Prostate gland (tissue), 2 donors: Measurements from ENCODE around the gene ATP1A1. TPM values are rescaled to one million over a fixed set of nuclear protein-coding genes. Genes with fewer than 3 reads are reported as not detected.

Experiments
- DNase-seq: peaks from one replicate; pipeline ENCODE4 v3.0.0-alpha.2; 2019; ENCODE audit warnings: low spot score
- H3K27ac ChIP-seq, 2 donors: fragments of 200-600 bp; sonication (generic); 2 replicates each; pipeline ENCODE4 v1.5.1; 2017 to 2019
- H3K27me3 ChIP-seq: fragments of 200-600 bp; sonication (generic); replicated peaks from 2 replicates; pipeline ENCODE4 v1.5.1; 2019; ENCODE audit not compliant: insufficient read depth
- H3K36me3 ChIP-seq, 2 donors: fragments of 200-600 bp; sonication (generic); 1 replicate in 1 of 2; 2 replicates in 1 of 2; pipeline versions ENCODE4 v1.5.1 to v1.8.1; 2017 to 2019
- H3K4me1 ChIP-seq: fragments of 200-600 bp; sonication (generic); replicated peaks from 2 replicates; pipeline ENCODE4 v1.5.1; 2019
- H3K4me3 ChIP-seq, 2 donors: fragments of 200-600 bp; sonication (generic); 2 replicates each; pipeline ENCODE4 v1.5.1; 2017 to 2019
- H3K9me3 ChIP-seq: fragments of 200-600 bp; sonication (generic); 2 replicates; pipeline ENCODE4 v1.5.1; 2017
- CTCF ChIP-seq, 4 experiments: fragments of 200-600 bp in 2 of 4; fragments of 450-650 bp in 2 of 4; sonication (generic) in 2 of 4; IDR thresholded peaks; 1 replicate in 3 of 4; 2 replicates in 1 of 4; pipeline ENCODE4 v1.5.1; 2016 to 2019; ENCODE audit warnings: antibody characterized with exemption in 4 of 4, mild to moderate bottlenecking in 2 of 4, moderate library complexity in 2 of 4
- POLR2A ChIP-seq: fragments of 450-650 bp; IDR thresholded peaks from one replicate; pipeline ENCODE4 v1.6.1; 2016; ENCODE audit warnings: antibody characterized with exemption, mild to moderate bottlenecking
- POLR2AphosphoS5 ChIP-seq: sonication (generic); formaldehyde crosslinking; IDR thresholded peaks from one replicate; pipeline ENCODE4 v1.6.1; 2017; ENCODE audit warnings: antibody characterized with exemption
- WGBS: methylation state at CpG from one replicate; pipeline ENCODE4 v1.1.5; 2018; 5-methylcytosine and 5-hydroxymethylcytosine counted together
- intact Hi-C: fragments of 100-400 bp; cut with DNase I; formaldehyde crosslinking; loops from one replicate; pipeline ENCODE4 v1.14.2; 2022
- total RNA-seq, 2 donors: library from RNA; depleted of rRNA; stranded (reverse); fragments of >200 nt; gene quantifications; one replicate each; pipeline ENCODE4 v1.1.0, GENCODE V29; 2016

Gene ATP1A1
- total RNA-seq, 2 donors from 2014 or later, result 365 to 536 TPM

- Histone ChIP-seq H3K4me1 (no peaks in the 10 kb centered on the region), H3K4me3 (no peak overlapping the region), H3K36me3 (no peaks in the 10 kb centered on the region), H3K27ac (peak overlapping the region in 1 of 2 donors; percentile 20), H3K9me3 (no peaks in the 10 kb centered on the region), H3K27me3 (no peaks in the 10 kb centered on the region)
- peak; percentile 36 for DNase-seq
- WGBS, result 56% methylated on average over 8 of the region's 8 CpGs
- intact Hi-C loops, result no loop called here
- TF ChIP-seq POLR2AphosphoS5 (no peak), CTCF (IDR thresholded peaks at IDR 0.05) (no peak), POLR2A (no peak)
These were observed 36.7 kb downstream of the ATP1A1 start for GRCh38 chr1:116409751-116410191.

- no peak overlapping the region for H3K27ac ChIP-seq
- no peak for TF ChIP-seq POLR2AphosphoS5
- TF ChIP-seq POLR2A, result no peak
- TF ChIP-seq CTCF (IDR thresholded peaks at IDR 0.05), result no peak
- WGBS, result 75% methylated on average over 2 of the region's 2 CpGs
These were observed 38.9 kb downstream of the ATP1A1 start for GRCh38 chr1:116411784-116412479.

GRCh38 chr1:116412480-116412798, 39.4 kb downstream of the ATP1A1 start:
- 84% methylated on average over 2 of the region's 2 CpGs for WGBS
- Histone ChIP-seq H3K36me3 (no peaks in the 10 kb centered on the region), H3K9me3 (no peaks in the 10 kb centered on the region), H3K27me3 (no peaks in the 10 kb centered on the region), H3K4me3 (no peak overlapping the region), H3K4me1 (no peaks in the 10 kb centered on the region), H3K27ac (no peak overlapping the region)
- intact Hi-C loops, result no loop called here
- TF ChIP-seq POLR2A (no peak), POLR2AphosphoS5 (no peak), CTCF (IDR thresholded peaks at IDR 0.05) (no peak)
- no peak for DNase-seq

More at GRCh38 chr1:116411784-116412479, 38.9 kb downstream of the ATP1A1 start:
- Histone ChIP-seq H3K36me3 (no peaks in the 10 kb centered on the region), H3K27me3 (no peaks in the 10 kb centered on the region), H3K4me3 (no peak overlapping the region), H3K9me3 (no peaks in the 10 kb centered on the region), H3K4me1 (no peaks in the 10 kb centered on the region)
- DNase-seq, result no peak
- intact Hi-C loops, result no loop called here

- TF ChIP-seq CTCF (IDR thresholded peaks at IDR 0.05) (no peak), POLR2A (no peak), POLR2AphosphoS5 (no peak)
- Histone ChIP-seq H3K9me3 (no peaks in the 10 kb centered on the region), H3K4me3 (no peak overlapping the region), H3K27me3 (no peaks in the 10 kb centered on the region), H3K4me1 (no peaks in the 10 kb centered on the region), H3K36me3 (no peaks in the 10 kb centered on the region), H3K27ac (no peak overlapping the region)
- 89% methylated on average over 3 of the region's 3 CpGs for WGBS
- intact Hi-C loops, result no loop called here
- DNase-seq, result no peak
These were observed 39.9 kb downstream of the ATP1A1 start for GRCh38 chr1:116412898-116413297.

GRCh38 chr1:116413414-116413813, 40.4 kb downstream of the ATP1A1 start:
- H3K4me3 ChIP-seq, result no peak overlapping the region
- TF ChIP-seq CTCF (IDR thresholded peaks at IDR 0.05) (no peak), POLR2AphosphoS5 (no peak), POLR2A (no peak)
- intact Hi-C loops, result no loop called here
- H3K36me3 ChIP-seq, result no peaks in the 10 kb centered on the region
- 74% methylated on average over 2 of the region's 2 CpGs for WGBS
- no peak overlapping the region for H3K27ac ChIP-seq
- no peak for DNase-seq
- H3K4me1 ChIP-seq, result no peaks in the 10 kb centered on the region
- no peaks in the 10 kb centered on the region for H3K9me3 ChIP-seq
- H3K27me3 ChIP-seq, result no peaks in the 10 kb centered on the region
